Measurements from ENCODE around the gene MOB2.

DNA sequence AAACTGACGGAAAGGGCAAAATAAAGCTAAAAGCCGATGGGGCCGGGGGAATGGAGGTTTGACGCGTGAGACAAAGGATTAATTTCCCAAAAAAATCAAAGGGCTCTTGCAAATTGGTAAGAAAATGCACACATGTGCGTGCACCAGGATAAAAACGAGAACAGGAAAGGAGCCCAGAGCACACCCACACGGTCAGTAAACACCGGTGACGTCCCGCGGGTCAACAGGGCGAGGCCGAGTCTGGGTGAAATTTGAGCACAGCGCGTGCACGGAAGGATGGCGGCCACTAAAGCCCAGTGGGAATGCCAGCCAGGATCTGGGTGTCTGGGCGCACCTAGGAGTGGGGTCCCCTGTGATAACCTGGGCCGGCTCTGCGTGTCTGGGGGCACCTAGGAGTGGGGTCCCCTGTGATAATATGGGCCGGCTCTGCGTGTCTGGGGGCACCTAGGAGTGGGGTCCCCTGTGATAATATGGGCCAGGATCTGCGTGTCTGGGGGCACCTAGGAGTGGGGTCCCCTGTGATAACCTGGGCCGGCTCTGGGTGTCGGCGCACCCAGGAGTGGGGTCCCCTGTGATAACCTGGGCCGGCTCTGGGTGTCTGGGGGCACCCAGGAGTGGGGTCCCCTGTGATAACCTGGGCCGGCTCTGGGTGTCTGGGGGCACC is 52.5 kb downstream of the MOB2 start:
- TF ChIP-seq, protein P1, sequence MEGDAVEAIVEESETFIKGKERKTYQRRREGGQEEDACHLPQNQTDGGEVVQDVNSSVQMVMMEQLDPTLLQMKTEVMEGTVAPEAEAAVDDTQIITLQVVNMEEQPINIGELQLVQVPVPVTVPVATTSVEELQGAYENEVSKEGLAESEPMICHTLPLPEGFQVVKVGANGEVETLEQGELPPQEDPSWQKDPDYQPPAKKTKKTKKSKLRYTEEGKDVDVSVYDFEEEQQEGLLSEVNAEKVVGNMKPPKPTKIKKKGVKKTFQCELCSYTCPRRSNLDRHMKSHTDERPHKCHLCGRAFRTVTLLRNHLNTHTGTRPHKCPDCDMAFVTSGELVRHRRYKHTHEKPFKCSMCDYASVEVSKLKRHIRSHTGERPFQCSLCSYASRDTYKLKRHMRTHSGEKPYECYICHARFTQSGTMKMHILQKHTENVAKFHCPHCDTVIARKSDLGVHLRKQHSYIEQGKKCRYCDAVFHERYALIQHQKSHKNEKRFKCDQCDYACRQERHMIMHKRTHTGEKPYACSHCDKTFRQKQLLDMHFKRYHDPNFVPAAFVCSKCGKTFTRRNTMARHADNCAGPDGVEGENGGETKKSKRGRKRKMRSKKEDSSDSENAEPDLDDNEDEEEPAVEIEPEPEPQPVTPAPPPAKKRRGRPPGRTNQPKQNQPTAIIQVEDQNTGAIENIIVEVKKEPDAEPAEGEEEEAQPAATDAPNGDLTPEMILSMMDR (IDR thresholded peaks at IDR 0.05; ENCODE audit: insufficient read depth, low read depth, low read length) = no peak
- TF ChIP-seq EZH2 (IDR thresholded peaks at IDR 0.05; ENCODE audit: insufficient read depth, low read length) = no peak
